Measurements from ENCODE around the gene SH3RF3.

Gene SH3RF3

DNA sequence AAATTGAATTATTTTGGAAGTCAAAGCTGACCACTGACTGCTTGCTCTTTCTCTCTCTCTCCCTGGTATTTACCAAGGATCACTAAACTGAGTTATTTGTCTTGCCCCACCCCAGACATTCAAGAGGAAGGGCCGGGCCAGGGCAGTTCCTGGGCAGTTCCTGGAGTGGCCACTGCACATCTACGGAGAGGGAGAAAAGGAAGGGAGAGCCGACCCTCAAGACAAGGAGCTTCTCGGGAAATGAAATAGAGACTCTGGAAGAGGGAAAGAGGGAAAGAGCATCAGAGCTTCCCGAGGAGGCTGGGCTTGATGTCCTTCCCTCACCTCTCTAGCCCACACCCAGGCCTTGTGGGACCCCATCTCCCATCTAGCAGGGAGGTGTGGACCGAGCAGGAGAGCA lies 401.7 kb downstream of the SH3RF3 start:
- no peak overlapping the region for H2BK120ac ChIP-seq (ENCODE audit: low read depth, low read length)
- no peak overlapping the region for H2AK5ac ChIP-seq (ENCODE audit: low read length)
- WGBS (ENCODE audit: extremely low coverage, insufficient coverage, low lambda C conversion rate): no CpG with 5 or more reads among the region's 6 CpGs
- H2BK5ac ChIP-seq (ENCODE audit: low read length): no peak overlapping the region
- H4K8ac ChIP-seq (ENCODE audit: low read depth, low read length): no peak overlapping the region
- H3K27me3 ChIP-seq (ENCODE audit: insufficient read depth, low read length, poor library complexity): no peaks in the 10 kb centered on the region
- H3K79me1 ChIP-seq (ENCODE audit: low read length): no peaks in the 10 kb centered on the region
- H3K23ac ChIP-seq (ENCODE audit: low read length): no peak overlapping the region
- no peak overlapping the region for H3K4me3 ChIP-seq (ENCODE audit: low read length)
- H4K5ac ChIP-seq (ENCODE audit: low read length): no peak overlapping the region
- H3K79me2 ChIP-seq (ENCODE audit: control insufficient read depth, insufficient read depth, low read length): no peaks in the 10 kb centered on the region
- no peak overlapping the region for H3K27ac ChIP-seq (ENCODE audit: low read depth, low read length)
- no peak for DNase-seq
- no peaks in the 10 kb centered on the region for H3K4me1 ChIP-seq (ENCODE audit: control insufficient read depth, low read depth, low read length)
- no peak overlapping the region for H3K4me2 ChIP-seq (ENCODE audit: low read length)
- H3K4ac ChIP-seq (ENCODE audit: low read depth, low read length): no peak overlapping the region
- no peaks in the 10 kb centered on the region for H3K36me3 ChIP-seq (ENCODE audit: control insufficient read depth, insufficient read depth, low read length)
- H3K56ac ChIP-seq (ENCODE audit: low read length): no peak overlapping the region
- no peak overlapping the region for H2BK15ac ChIP-seq (replicated peaks; ENCODE audit: low read depth)
- no peak overlapping the region for H3K9ac ChIP-seq (ENCODE audit: low read length)
- no peak overlapping the region for H3K18ac ChIP-seq (ENCODE audit: low read length)

DNA sequence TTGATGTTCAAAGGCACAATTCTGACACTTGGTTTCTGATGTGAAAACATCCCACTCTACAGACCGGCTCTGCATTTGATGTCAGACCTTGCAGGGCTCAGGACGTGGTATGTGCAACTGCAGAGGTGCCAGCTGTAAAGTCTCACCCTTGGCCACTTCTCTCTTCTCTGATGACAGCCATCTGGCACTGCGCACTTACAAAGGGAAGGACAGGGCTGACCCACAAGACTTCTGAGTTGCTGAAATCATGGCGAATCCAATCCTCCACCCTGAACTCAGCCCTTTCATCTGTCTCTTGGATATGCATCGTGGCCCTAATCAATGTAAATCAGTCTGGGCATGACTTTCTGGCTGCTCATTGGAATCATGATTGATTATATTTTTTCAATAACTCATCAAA lies 402.2 kb downstream of the SH3RF3 start:
- no peaks in the 10 kb centered on the region for H3K36me3 ChIP-seq (ENCODE audit: control insufficient read depth, insufficient read depth, low read length)
- no peaks in the 10 kb centered on the region for H3K4me1 ChIP-seq (ENCODE audit: control insufficient read depth, low read depth, low read length)
- H4K5ac ChIP-seq (ENCODE audit: low read length): no peak overlapping the region
- H3K4me3 ChIP-seq (ENCODE audit: low read length): no peak overlapping the region
- DNase-seq: no peak
- H3K4ac ChIP-seq (ENCODE audit: low read depth, low read length): no peak overlapping the region
- no peak overlapping the region for H2AK5ac ChIP-seq (ENCODE audit: low read length)
- H2BK5ac ChIP-seq (ENCODE audit: low read length): no peak overlapping the region
- H4K8ac ChIP-seq (ENCODE audit: low read depth, low read length): no peak overlapping the region
- no peak overlapping the region for H3K27ac ChIP-seq (ENCODE audit: low read depth, low read length)
- no peaks in the 10 kb centered on the region for H3K27me3 ChIP-seq (ENCODE audit: insufficient read depth, low read length, poor library complexity)
- no peak overlapping the region for H3K56ac ChIP-seq (ENCODE audit: low read length)
- H3K4me2 ChIP-seq (ENCODE audit: low read length): no peak overlapping the region
- no peak overlapping the region for H2BK15ac ChIP-seq (replicated peaks; ENCODE audit: low read depth)
- no peak overlapping the region for H3K23ac ChIP-seq (ENCODE audit: low read length)
- H2BK120ac ChIP-seq (ENCODE audit: low read depth, low read length): no peak overlapping the region
- no peaks in the 10 kb centered on the region for H3K79me1 ChIP-seq (ENCODE audit: low read length)
- no peak overlapping the region for H3K18ac ChIP-seq (ENCODE audit: low read length)
- no peaks in the 10 kb centered on the region for H3K79me2 ChIP-seq (ENCODE audit: control insufficient read depth, insufficient read depth, low read length)
- no CpG with 5 or more reads among the region's 5 CpGs for WGBS (ENCODE audit: extremely low coverage, insufficient coverage, low lambda C conversion rate)
- no peak overlapping the region for H3K9ac ChIP-seq (ENCODE audit: low read length)

GRCh38 chr2:109531896-109532727 lies 403.1 kb downstream of the SH3RF3 start:
- no peak overlapping the region for H2AK5ac ChIP-seq (ENCODE audit: low read length)
- H3K23ac ChIP-seq (ENCODE audit: low read length): no peak overlapping the region
- no peak overlapping the region for H3K56ac ChIP-seq (ENCODE audit: low read length)
- no peak for DNase-seq
- no peak overlapping the region for H4K8ac ChIP-seq (ENCODE audit: low read depth, low read length)
- H3K79me2 ChIP-seq (ENCODE audit: control insufficient read depth, insufficient read depth, low read length): no peaks in the 10 kb centered on the region
- H2BK120ac ChIP-seq (ENCODE audit: low read depth, low read length): no peak overlapping the region
- H3K27me3 ChIP-seq (ENCODE audit: insufficient read depth, low read length, poor library complexity): no peaks in the 10 kb centered on the region
- H3K18ac ChIP-seq (ENCODE audit: low read length): no peak overlapping the region
- no peaks in the 10 kb centered on the region for H3K36me3 ChIP-seq (ENCODE audit: control insufficient read depth, insufficient read depth, low read length)
- no peak overlapping the region for H3K4ac ChIP-seq (ENCODE audit: low read depth, low read length)
- no CpG with 5 or more reads among the region's 10 CpGs for WGBS (ENCODE audit: extremely low coverage, insufficient coverage, low lambda C conversion rate)
- H2BK5ac ChIP-seq (ENCODE audit: low read length): no peak overlapping the region
- no peak overlapping the region for H4K5ac ChIP-seq (ENCODE audit: low read length)
- no peaks in the 10 kb centered on the region for H3K4me1 ChIP-seq (ENCODE audit: control insufficient read depth, low read depth, low read length)
- no peak overlapping the region for H3K4me2 ChIP-seq (ENCODE audit: low read length)
- no peak overlapping the region for H3K27ac ChIP-seq (ENCODE audit: low read depth, low read length)
- H3K9ac ChIP-seq (ENCODE audit: low read length): no peak overlapping the region
- no peak overlapping the region for H2BK15ac ChIP-seq (replicated peaks; ENCODE audit: low read depth)
- H3K4me3 ChIP-seq (ENCODE audit: low read length): no peak overlapping the region
- H3K79me1 ChIP-seq (ENCODE audit: low read length): no peaks in the 10 kb centered on the region

GRCh38 chr2:109532728-109533076 lies 403.7 kb downstream of the SH3RF3 start:
- H3K56ac ChIP-seq (ENCODE audit: low read length): no peak overlapping the region
- no peaks in the 10 kb centered on the region for H3K79me2 ChIP-seq (ENCODE audit: control insufficient read depth, insufficient read depth, low read length)
- no peak overlapping the region for H2AK5ac ChIP-seq (ENCODE audit: low read length)
- H2BK120ac ChIP-seq (ENCODE audit: low read depth, low read length): no peak overlapping the region
- H3K27ac ChIP-seq (ENCODE audit: low read depth, low read length): no peak overlapping the region
- H3K36me3 ChIP-seq (ENCODE audit: control insufficient read depth, insufficient read depth, low read length): no peaks in the 10 kb centered on the region
- H4K8ac ChIP-seq (ENCODE audit: low read depth, low read length): no peak overlapping the region
- H3K18ac ChIP-seq (ENCODE audit: low read length): no peak overlapping the region
- H3K27me3 ChIP-seq (ENCODE audit: insufficient read depth, low read length, poor library complexity): no peaks in the 10 kb centered on the region
- no peaks in the 10 kb centered on the region for H3K4me1 ChIP-seq (ENCODE audit: control insufficient read depth, low read depth, low read length)
- H2BK15ac ChIP-seq (replicated peaks; ENCODE audit: low read depth): no peak overlapping the region
- H3K4ac ChIP-seq (ENCODE audit: low read depth, low read length): no peak overlapping the region
- no peak overlapping the region for H2BK5ac ChIP-seq (ENCODE audit: low read length)
- WGBS (ENCODE audit: extremely low coverage, insufficient coverage, low lambda C conversion rate): no CpG with 5 or more reads among the region's 5 CpGs
- H3K79me1 ChIP-seq (ENCODE audit: low read length): no peaks in the 10 kb centered on the region
- no peak overlapping the region for H3K4me2 ChIP-seq (ENCODE audit: low read length)
- no peak overlapping the region for H3K9ac ChIP-seq (ENCODE audit: low read length)
- no peak for DNase-seq
- no peak overlapping the region for H4K5ac ChIP-seq (ENCODE audit: low read length)
- no peak overlapping the region for H3K4me3 ChIP-seq (ENCODE audit: low read length)
- H3K23ac ChIP-seq (ENCODE audit: low read length): no peak overlapping the region

DNA sequence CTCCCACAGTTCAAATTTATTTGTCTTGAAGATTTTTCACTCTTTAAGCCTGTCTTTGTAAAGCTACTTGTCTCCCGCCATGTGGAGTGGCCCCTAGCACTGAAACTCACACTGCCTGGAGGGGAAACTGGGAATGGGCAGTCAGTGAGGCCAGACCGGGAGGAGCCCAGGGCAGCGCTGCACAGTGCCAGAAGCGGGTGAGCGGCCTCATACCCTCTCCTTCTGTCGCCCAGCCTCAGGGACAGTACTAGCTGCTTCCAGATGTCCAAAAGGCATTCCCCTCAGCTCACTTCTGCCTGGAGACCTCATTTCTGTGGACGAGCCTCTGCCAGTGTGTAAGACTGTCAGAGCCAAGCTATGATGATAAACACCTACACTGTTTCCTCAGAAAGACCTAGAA lies 404.8 kb downstream of the SH3RF3 start:
- no peaks in the 10 kb centered on the region for H3K79me2 ChIP-seq (ENCODE audit: control insufficient read depth, insufficient read depth, low read length)
- H3K4me2 ChIP-seq (ENCODE audit: low read length): no peak overlapping the region
- H3K27ac ChIP-seq (ENCODE audit: low read depth, low read length): no peak overlapping the region
- no peak overlapping the region for H3K23ac ChIP-seq (ENCODE audit: low read length)
- H2BK120ac ChIP-seq (ENCODE audit: low read depth, low read length): no peak overlapping the region
- no peak overlapping the region for H2AK5ac ChIP-seq (ENCODE audit: low read length)
- no peak overlapping the region for H4K8ac ChIP-seq (ENCODE audit: low read depth, low read length)
- no peak overlapping the region for H3K18ac ChIP-seq (ENCODE audit: low read length)
- H3K9ac ChIP-seq (ENCODE audit: low read length): no peak overlapping the region
- no CpG with 5 or more reads among the region's 7 CpGs for WGBS (ENCODE audit: extremely low coverage, insufficient coverage, low lambda C conversion rate)
- H3K4ac ChIP-seq (ENCODE audit: low read depth, low read length): no peak overlapping the region
- H2BK15ac ChIP-seq (replicated peaks; ENCODE audit: low read depth): no peak overlapping the region
- H3K4me3 ChIP-seq (ENCODE audit: low read length): no peak overlapping the region
- no peak for DNase-seq
- H3K4me1 ChIP-seq (ENCODE audit: control insufficient read depth, low read depth, low read length): no peaks in the 10 kb centered on the region
- no peaks in the 10 kb centered on the region for H3K36me3 ChIP-seq (ENCODE audit: control insufficient read depth, insufficient read depth, low read length)
- H4K5ac ChIP-seq (ENCODE audit: low read length): no peak overlapping the region
- no peak overlapping the region for H2BK5ac ChIP-seq (ENCODE audit: low read length)
- H3K56ac ChIP-seq (ENCODE audit: low read length): no peak overlapping the region
- no peaks in the 10 kb centered on the region for H3K79me1 ChIP-seq (ENCODE audit: low read length)
- H3K27me3 ChIP-seq (ENCODE audit: insufficient read depth, low read length, poor library complexity): no peaks in the 10 kb centered on the region

All from mesendoderm (in vitro differentiated cells).